GM04503 (cell line): ENCODE measurements around the gene MLKL.

Experiments used
- DNase-seq: peaks from one replicate; pipeline ENCODE4 v3.0.0-alpha.2; 2012; ENCODE audit warnings: low read depth

Gene MLKL

GRCh38 chr16:74700438-74701225, at the start of gene MLKL:
MLKL (minus strand) TSS chr16:74700862; CDS start chr16:74695757, 5,105 bp downstream.
- DNase-seq = no peak

GRCh38 chr16:74749291-74750055, 48.8 kb upstream of the MLKL start:
- no peak for DNase-seq

- no peak for DNase-seq
Measured at GRCh38 chr16:74748616-74749026, 48.0 kb upstream of the MLKL start.

- no peak for DNase-seq
Measured at GRCh38 chr16:74747716-74748615, 47.3 kb upstream of the MLKL start.

GRCh38 chr16:74745926-74746325, 45.3 kb upstream of the MLKL start:
- DNase-seq = no peak

- DNase-seq = no peak
Measured at GRCh38 chr16:74745109-74745615, 44.5 kb upstream of the MLKL start.

GRCh38 chr16:74744566-74744965, 43.9 kb upstream of the MLKL start:
- no peak for DNase-seq

GRCh38 chr16:74743668-74744299, 43.1 kb upstream of the MLKL start:
- DNase-seq = no peak

- no peak for DNase-seq
Measured at GRCh38 chr16:74743045-74743667, 42.5 kb upstream of the MLKL start.

- DNase-seq = no peak
Measured at GRCh38 chr16:74742051-74742481, 41.4 kb upstream of the MLKL start.

GRCh38 chr16:74740795-74741304, 40.2 kb upstream of the MLKL start:
- no peak for DNase-seq

- no peak for DNase-seq
Measured at GRCh38 chr16:74739275-74739674, 38.6 kb upstream of the MLKL start.

- DNase-seq = no peak
Measured at GRCh38 chr16:74738816-74739215, 38.2 kb upstream of the MLKL start.

- no peak for DNase-seq
Measured at GRCh38 chr16:74738113-74738541, 37.5 kb upstream of the MLKL start.

- no peak for DNase-seq
Measured at GRCh38 chr16:74737521-74737920, 36.9 kb upstream of the MLKL start.

- DNase-seq = no peak
Measured at GRCh38 chr16:74736531-74737157, 36.0 kb upstream of the MLKL start.

- no peak for DNase-seq
Measured at GRCh38 chr16:74735554-74735953, 34.9 kb upstream of the MLKL start.

- DNase-seq = no peak
Measured at GRCh38 chr16:74735162-74735452, 34.4 kb upstream of the MLKL start.

GRCh38 chr16:74734361-74735161, 33.9 kb upstream of the MLKL start:
- no peak for DNase-seq
